Measurements from ENCODE around the gene SIRT5.

SIRT5 gene

GRCh38 chr6:13575377-13575775 lies 975 bp downstream of the SIRT5 start:
- H3K4me3 ChIP-seq (ENCODE audit: low read depth, low read length), result peak overlapping the region; percentile 81
- in situ Hi-C loops (cut with HindIII; ENCODE audit: low sequenced_read_pairs), result no loop called here
- TF ChIP-seq CTCF (IDR thresholded peaks at IDR 0.05; ENCODE audit: low read depth, low read length), result peak; percentile 77
- no peak for DNase-seq (ENCODE audit: low read depth, low spot score)

GRCh38 chr6:13576017-13576416 lies 1.6 kb downstream of the SIRT5 start:
- TF ChIP-seq CTCF (IDR thresholded peaks at IDR 0.05; ENCODE audit: low read depth, low read length), result no peak
- in situ Hi-C loops (cut with HindIII; ENCODE audit: low sequenced_read_pairs), result no loop called here
- no peak for DNase-seq (ENCODE audit: low read depth, low spot score)
- no peak overlapping the region for H3K4me3 ChIP-seq (ENCODE audit: low read depth, low read length)

- no peak for DNase-seq (ENCODE audit: low read depth, low spot score)
- in situ Hi-C loops (cut with HindIII; ENCODE audit: low sequenced_read_pairs), result no loop called here
- no peak for TF ChIP-seq CTCF (IDR thresholded peaks at IDR 0.05; ENCODE audit: low read depth, low read length)
- no peak overlapping the region for H3K4me3 ChIP-seq (ENCODE audit: low read depth, low read length)
These were observed 3.5 kb downstream of the SIRT5 start for GRCh38 chr6:13577926-13578325.

- no peak overlapping the region for H3K4me3 ChIP-seq (ENCODE audit: low read depth, low read length)
- in situ Hi-C loops (cut with HindIII; ENCODE audit: low sequenced_read_pairs), result no loop called here
- TF ChIP-seq CTCF (IDR thresholded peaks at IDR 0.05; ENCODE audit: low read depth, low read length), result no peak
- DNase-seq (ENCODE audit: low read depth, low spot score), result no peak
These were observed 5.5 kb downstream of the SIRT5 start for GRCh38 chr6:13579911-13580310.

GRCh38 chr6:13581700-13582229 lies 7.4 kb downstream of the SIRT5 start:
- H3K4me3 ChIP-seq (ENCODE audit: low read depth, low read length), result no peak overlapping the region
- in situ Hi-C loops (cut with HindIII; ENCODE audit: low sequenced_read_pairs), result no loop called here
- no peak for TF ChIP-seq CTCF (IDR thresholded peaks at IDR 0.05; ENCODE audit: low read depth, low read length)
- DNase-seq (ENCODE audit: low read depth, low spot score), result no peak

GRCh38 chr6:13586603-13587542 lies 12.5 kb downstream of the SIRT5 start:
- in situ Hi-C loops (cut with HindIII; ENCODE audit: low sequenced_read_pairs), result no loop called here
- no peak overlapping the region for H3K4me3 ChIP-seq (ENCODE audit: low read depth, low read length)
- no peak for TF ChIP-seq CTCF (IDR thresholded peaks at IDR 0.05; ENCODE audit: low read depth, low read length)
- no peak for DNase-seq (ENCODE audit: low read depth, low spot score)

Data from astrocyte of the spinal cord (primary cell).